K562 (cell line): ENCODE data around the gene POMGNT2. TPM values are rescaled to one million over a fixed set of nuclear protein-coding genes. Genes with fewer than 3 reads are reported as not detected.

Experiments used
- ATAC-seq: fragments of 200-7000 bp; cut with Tn5 transposase; 3 replicates; pipeline ENCODE4 v1.9.1; 2020; ENCODE audit warnings: moderate library complexity
- BruUV-seq: library from RNA; stranded (reverse); fragments of 400-500 nt; replicated peaks from 2 replicates; lab custom pipeline; 2021; lab: Mats Ljungman, UMichigan
- CTCF ChIA-PET: fragments of 300-600 bp; formaldehyde crosslinking; extraction: SDS; loops from one replicate; lab custom pipeline; 2021; ENCODE audit warnings: low intra/inter-chr PET ratio; lab: Yijun Ruan, JAX
- POLR2A ChIA-PET: fragments of 300-600, 350-650 bp; sonication (Branson Sonifier 250); formaldehyde crosslinking; extraction: SDS; loops from one replicate; lab custom pipeline; 2021; ENCODE audit warnings: antibody characterized with exemption, inconsistent platforms; lab: Yijun Ruan, JAX
- DNase-seq, 4 experiments: peaks; one replicate each; pipeline versions ENCODE4 v3.0.0 to v3.0.0-alpha.2; 2011 to 2018; ENCODE audit warnings: low spot score in 3 of 4, mixed read lengths in 3 of 4; ENCODE audit errors: extremely low read depth in 1 of 4
- FAIRE-seq: peaks from 2 replicates; lab custom pipeline; 2011; peaks lifted over from hg19 to GRCh38; lab: Jason Lieb, UNC
- H2AFZ ChIP-seq: 2 replicates; pipeline ENCODE4 v1.6.0; 2011; ENCODE audit warnings: low read depth, low read length, control low read depth, inconsistent platforms
- H3K27ac ChIP-seq: fragments of 200-600 bp; 3 replicates; pipeline ENCODE4 v1.8.0; 2011; ENCODE audit warnings: low read depth, mild to moderate bottlenecking, control low read depth, inconsistent platforms, low read length, moderate library complexity, mixed read lengths; ENCODE audit errors: extremely low read depth
- H3K27me3 ChIP-seq, 2 experiments: fragments of 300-600 bp in 1 of 2; 2 replicates in 1 of 2; 3 replicates in 1 of 2; pipeline versions ENCODE4 v1.6.0 to v1.8.0; 2011; ENCODE audit warnings: inconsistent platforms in 2 of 2, low read length in 2 of 2, mild to moderate bottlenecking in 1 of 2, mixed read lengths in 1 of 2, moderate library complexity in 1 of 2; ENCODE audit not compliant: control insufficient read depth in 2 of 2, insufficient read depth in 2 of 2
- H3K36me3 ChIP-seq: fragments of 300-600 bp; 3 replicates; pipeline ENCODE4 v1.8.0; 2011; ENCODE audit warnings: mild to moderate bottlenecking, low read length, inconsistent platforms; ENCODE audit not compliant: control insufficient read depth, insufficient read depth
- H3K4me1 ChIP-seq, 2 experiments: fragments of 200-600 bp in 1 of 2; replicated peaks in 1 of 2; 2 replicates in 1 of 2; 3 replicates in 1 of 2; pipeline versions ENCODE4 v1.5.1 to v1.8.0; 2011; ENCODE audit warnings: inconsistent platforms in 2 of 2, low read length in 2 of 2, mild to moderate bottlenecking in 1 of 2, mixed read lengths in 1 of 2, moderate library complexity in 1 of 2; ENCODE audit not compliant: control insufficient read depth in 2 of 2, insufficient read depth in 2 of 2
- H3K4me2 ChIP-seq: 2 replicates; pipeline ENCODE4 v1.6.1; 2011; ENCODE audit warnings: low read length, control low read depth, inconsistent platforms, mixed read lengths; ENCODE audit not compliant: insufficient read depth
- H3K4me3 ChIP-seq: fragments of 200-600 bp; sonication (generic), shearing (Covaris generic); 2 replicates; pipeline ENCODE4 v1.5.1; 2016; ENCODE audit warnings: control low read depth, inconsistent platforms
- H3K79me2 ChIP-seq: fragments of 200-600 bp; 3 replicates; pipeline ENCODE4 v1.8.0; 2011; ENCODE audit warnings: low read length, inconsistent platforms; ENCODE audit not compliant: control insufficient read depth, insufficient read depth
- H3K9ac ChIP-seq, 2 experiments: 2 replicates each; pipeline versions ENCODE4 v1.6.0 to v1.6.1; 2011; ENCODE audit warnings: low read depth in 2 of 2, low read length in 2 of 2, control low read depth in 1 of 2, inconsistent platforms in 1 of 2, mild to moderate bottlenecking in 1 of 2, mixed read lengths in 1 of 2; ENCODE audit not compliant: insufficient read depth in 1 of 2
- H3K9me1 ChIP-seq: one replicate; pipeline ENCODE4 v1.6.0; 2011; ENCODE audit warnings: inconsistent platforms, mild to moderate bottlenecking, low read length, moderate library complexity; ENCODE audit not compliant: control insufficient read depth, insufficient read depth
- H3K9me3 ChIP-seq: replicated peaks from 2 replicates; pipeline ENCODE4 v1.5.1; 2011; ENCODE audit warnings: low read depth, low read length, inconsistent platforms; ENCODE audit not compliant: control insufficient read depth, insufficient read depth
- H4K20me1 ChIP-seq: replicated peaks from 2 replicates; pipeline ENCODE4 v1.6.1; 2011; ENCODE audit warnings: low read length, inconsistent platforms, mixed read lengths; ENCODE audit not compliant: control insufficient read depth, insufficient read depth
- CEBPB ChIP-seq: fragments of 450-650 bp; IDR thresholded peaks from 2 replicates; pipeline ENCODE4 v1.6.1; 2016; ENCODE audit warnings: missing genetic modification characterization, missing compliant biosample characterization
- CEBPG ChIP-seq, 3 experiments: fragments of 200-800 bp in 1 of 3; sonication (Bioruptor generic) in 1 of 3; sonication (generic) in 1 of 3; formaldehyde crosslinking in 1 of 3; IDR thresholded peaks in 2 of 3; conservative IDR thresholded peaks in 1 of 3; 2 replicates each; pipeline versions ENCODE4 v1.6.1 to v1.8.0; 2016 to 2022; ENCODE audit warnings: missing compliant biosample characterization in 2 of 3, missing genetic modification characterization in 2 of 3, mild to moderate bottlenecking in 1 of 3, missing genetic modification reagents in 1 of 3
- ETS2 ChIP-seq: IDR thresholded peaks from 2 replicates; pipeline ENCODE4 v1.6.1; 2016; ENCODE audit warnings: borderline replicate concordance, missing genetic modification characterization, mild to moderate bottlenecking, moderate library complexity, missing compliant biosample characterization; ENCODE audit not compliant: poor library complexity, severe bottlenecking
- KHSRP ChIP-seq: fragments of 450-650 bp; IDR thresholded peaks from 2 replicates; pipeline ENCODE4 v1.6.1; 2017
- SP2 ChIP-seq: IDR thresholded peaks from 2 replicates; pipeline ENCODE4 v1.6.1; 2011; ENCODE audit warnings: mild to moderate bottlenecking, low read depth, low read length, moderate library complexity; ENCODE audit not compliant: poor library complexity, severe bottlenecking; ENCODE audit errors: extremely low read depth
- ZC3H4 ChIP-seq: sonication (generic); formaldehyde crosslinking; IDR thresholded peaks from 2 replicates; pipeline ENCODE4 v1.9.0; 2021; ENCODE audit warnings: missing genetic modification reagents, borderline replicate concordance
- WGBS: fragments of 100-300 bp; shearing (Covaris generic); methylation state at CpG from one replicate; pipeline ENCODE4 v1.1.6; 2016; ENCODE audit warnings: low coverage, mixed read lengths; ENCODE audit not compliant: insufficient coverage; ENCODE audit errors: missing lambda C conversion rate; 5-methylcytosine and 5-hydroxymethylcytosine counted together
- in situ Hi-C: fragments of 300-500 bp; cut with MboI; formaldehyde crosslinking; loops from 4 replicates; pipeline ENCODE4 v1.15.0; 2018; ENCODE audit warnings: inconsistent platforms, mixed read lengths
- intact Hi-C: fragments of 100-400 bp; cut with micrococcal nuclease; formaldehyde crosslinking; loops from 2 replicates; pipeline ENCODE4 v1.14.2; 2022
- polyA plus RNA-seq, 8 experiments: library from polyadenylated mRNA; depleted of rRNA in 4 of 8; stranded (reverse) in 5 of 8; unstranded in 3 of 8; fragments of >200 nt; fragmentation: Nextera tagmentation in 2 of 8; fragmentation: Illumina TruSeq in 1 of 8; extraction: Ambion mirVana in 2 of 8; extraction: Trizol in 1 of 8; gene quantifications; 2 replicates each; pipeline versions ENCODE4 v1.2.1 to v1.2.3, GENCODE V29; 2011 to 2014; ENCODE audit warnings: inconsistent platforms in 1 of 8, missing spikeins in 1 of 8
- total RNA-seq, 7 experiments: library from RNA; depleted of rRNA in 6 of 7; stranded (reverse); fragments of >200 nt in 6 of 7; fragmentation: Illumina TruSeq in 2 of 7; extraction: Trizol in 2 of 7; gene quantifications; 2 replicates each; pipeline versions ENCODE4 v1.2.1 to v1.2.3, GENCODE V29; 2011 to 2021; ENCODE audit warnings: low replicate concordance in 1 of 7

Gene POMGNT2
- total and polyA plus RNA-seq, 9 of the 15 experiments (the other 6 are each of a cell fraction or from before 2014, with no cell fraction given): 0.65 to 14.1 (median 10.3) TPM

- H4K20me1 ChIP-seq: no peaks in the 10 kb centered on the region; the same call in 1 of the 2 replicates
- CTCF ChIA-PET: no interaction called here
- no peak overlapping the region for H3K27ac ChIP-seq
- DNase-seq: no peak
- POLR2A ChIA-PET: interaction anchor here (0.7 to 1.2 kb wide), 2 partner anchors 8 to 748 kb away, joined by 3 read pairs; no protein-coding TSS in a partner anchor
- intact Hi-C loops: no loop called here
- 0% methylated on average over 9 of the region's 9 CpGs for WGBS
- in situ Hi-C loops: loop anchor here (10.0 kb wide), 1 partner anchor 1008 kb away; no protein-coding TSS in a partner anchor
- H3K27me3 ChIP-seq: peaks cover 16 to 49% of the 10 kb centered on the region in 2 experiments
- no peak overlapping the region for H3K9ac ChIP-seq
- no peaks in the 10 kb centered on the region for H3K9me3 ChIP-seq
- no peak overlapping the region for H2AFZ ChIP-seq
- peak; percentile 6 for FAIRE-seq
- no peaks in the 10 kb centered on the region for H3K79me2 ChIP-seq
- TF ChIP-seq SP2 (no peak), ZC3H4 (CRISPR knock-in tag) (no peak), KHSRP (no peak), CEBPB (tag) (peak; percentile 83), ETS2 (no peak), CEBPG (CRISPR knock-in tag; IDR thresholded peaks at IDR 0.05) (0 out of 2 replicates have a peak, but pooled peaks have one; percentile 35), CEBPG (tag; conservative IDR thresholded peaks at IDR 0.05 in 1 of 2, IDR thresholded peaks at IDR 0.05 in 1 of 2) (peak; percentile 40 to 73; a peak in 3 of 4 replicates)
- H3K36me3 ChIP-seq: no peaks in the 10 kb centered on the region
- no peaks in the 10 kb centered on the region for H3K9me1 ChIP-seq
- H3K4me3 ChIP-seq: no peak overlapping the region
- no peak for ATAC-seq
- no peak overlapping the region for H3K4me2 ChIP-seq
- BruUV-seq: no TSS peak
- no peaks in the 10 kb centered on the region for H3K4me1 ChIP-seq
Measured at GRCh38 chr3:43036621-43037423, 69.1 kb downstream of the POMGNT2 start.
